HG03439 (cell line): ENCODE results near the gene MED12L.
A peak's percentile ranks its signal among the peaks of the same experiment; 100 is the strongest.
"Not testable (repeated sequence)": the region's sequence is repeated elsewhere in the genome, so short reads cannot be mapped to it uniquely, and the experiment has no call there.

Experiments used
- ATAC-seq: cut with Tn5 transposase; IDR thresholded peaks from one replicate; pipeline ENCODE4 v1.9.1; 2021; ENCODE audit warnings: mild to moderate bottlenecking, moderate library complexity; ENCODE audit not compliant: unreplicated experiment

Gene MED12L, protein sequence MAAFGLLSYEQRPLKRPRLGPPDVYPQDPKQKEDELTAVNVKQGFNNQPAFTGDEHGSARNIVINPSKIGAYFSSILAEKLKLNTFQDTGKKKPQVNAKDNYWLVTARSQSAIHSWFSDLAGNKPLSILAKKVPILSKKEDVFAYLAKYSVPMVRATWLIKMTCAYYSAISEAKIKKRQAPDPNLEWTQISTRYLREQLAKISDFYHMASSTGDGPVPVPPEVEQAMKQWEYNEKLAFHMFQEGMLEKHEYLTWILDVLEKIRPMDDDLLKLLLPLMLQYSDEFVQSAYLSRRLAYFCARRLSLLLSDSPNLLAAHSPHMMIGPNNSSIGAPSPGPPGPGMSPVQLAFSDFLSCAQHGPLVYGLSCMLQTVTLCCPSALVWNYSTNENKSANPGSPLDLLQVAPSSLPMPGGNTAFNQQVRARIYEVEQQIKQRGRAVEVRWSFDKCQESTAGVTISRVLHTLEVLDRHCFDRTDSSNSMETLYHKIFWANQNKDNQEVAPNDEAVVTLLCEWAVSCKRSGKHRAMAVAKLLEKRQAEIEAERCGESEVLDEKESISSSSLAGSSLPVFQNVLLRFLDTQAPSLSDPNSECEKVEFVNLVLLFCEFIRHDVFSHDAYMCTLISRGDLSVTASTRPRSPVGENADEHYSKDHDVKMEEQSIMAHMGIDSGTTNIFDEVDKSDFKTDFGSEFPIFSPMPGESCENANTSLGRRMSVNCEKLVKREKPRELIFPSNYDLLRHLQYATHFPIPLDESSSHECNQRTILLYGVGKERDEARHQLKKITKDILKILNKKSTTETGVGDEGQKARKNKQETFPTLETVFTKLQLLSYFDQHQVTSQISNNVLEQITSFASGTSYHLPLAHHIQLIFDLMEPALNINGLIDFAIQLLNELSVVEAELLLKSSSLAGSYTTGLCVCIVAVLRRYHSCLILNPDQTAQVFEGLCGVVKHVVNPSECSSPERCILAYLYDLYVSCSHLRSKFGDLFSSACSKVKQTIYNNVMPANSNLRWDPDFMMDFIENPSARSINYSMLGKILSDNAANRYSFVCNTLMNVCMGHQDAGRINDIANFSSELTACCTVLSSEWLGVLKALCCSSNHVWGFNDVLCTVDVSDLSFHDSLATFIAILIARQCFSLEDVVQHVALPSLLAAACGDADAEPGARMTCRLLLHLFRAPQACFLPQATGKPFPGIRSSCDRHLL (N-terminal part only)

GRCh38 chr3:151085227-151085888, at the start of gene MED12L:
Gene MED12L, plus strand, starts transcription at chr3:151085664. Its CDS starts 1,263 bp downstream, at chr3:151086927.
- peak; percentile 79 for ATAC-seq

DNA sequence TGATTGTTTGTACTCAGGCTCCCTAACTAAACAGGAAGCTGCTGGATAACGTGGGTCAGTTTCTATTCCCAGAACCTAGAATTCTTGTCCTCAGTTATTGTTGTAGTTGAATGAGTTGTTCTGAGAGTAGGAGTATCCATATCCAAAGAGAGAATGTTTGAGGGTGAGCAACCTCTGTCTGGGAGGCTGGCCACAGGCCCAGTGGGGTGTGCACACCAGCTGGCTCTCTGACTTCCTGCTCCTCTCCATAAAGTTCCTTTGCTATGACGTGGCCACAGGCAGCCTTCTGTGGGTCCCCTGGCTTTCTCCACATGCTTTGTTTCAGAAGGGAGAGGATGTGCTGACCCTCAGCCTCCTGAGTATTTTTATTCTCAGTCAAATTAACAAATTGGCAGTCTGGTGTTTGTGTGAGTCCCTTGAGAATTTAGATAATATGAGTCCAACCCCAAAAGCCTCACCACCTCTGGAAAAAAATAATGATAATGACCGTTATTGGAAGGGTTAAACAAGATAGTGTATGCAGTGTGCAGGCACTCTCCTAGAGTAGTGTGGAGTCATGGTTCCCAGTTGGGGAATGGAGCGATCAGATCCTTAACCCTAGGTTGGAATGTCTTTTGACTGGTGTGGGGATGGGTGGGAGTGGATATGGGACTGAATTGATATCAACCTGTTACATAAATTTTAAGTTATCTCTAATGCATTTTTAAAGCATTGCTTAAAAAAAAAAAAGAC, 47.6 kb upstream of the MED12L start:
- ATAC-seq = no peak

GRCh38 chr3:151044706-151045105, 40.8 kb upstream of the MED12L start:
- no peak for ATAC-seq

- ATAC-seq = no peak
Observed at GRCh38 chr3:151047636-151048035, 37.8 kb upstream of the MED12L start.

- ATAC-seq = no peak
Observed at GRCh38 chr3:151051533-151051932, 33.9 kb upstream of the MED12L start.

DNA sequence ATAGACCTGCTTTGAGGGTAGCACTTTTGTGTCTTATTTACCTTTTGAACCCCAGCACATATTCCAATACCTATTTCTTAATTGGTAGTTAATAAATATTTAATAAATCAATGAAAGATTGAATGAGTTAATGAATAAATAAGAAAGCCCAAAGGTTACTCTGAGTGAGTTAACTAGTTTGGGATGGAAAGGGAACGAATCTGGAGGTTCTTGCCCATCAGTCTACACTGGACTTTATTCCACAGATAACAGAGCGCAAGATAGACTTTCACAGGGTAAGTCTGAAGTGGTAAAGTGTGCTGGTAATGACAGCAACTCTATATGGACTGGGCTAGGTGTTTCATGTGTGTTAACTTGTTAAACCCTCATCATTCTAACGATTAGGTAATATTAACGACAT, 33.1 kb upstream of the MED12L start:
- ATAC-seq = no peak

DNA sequence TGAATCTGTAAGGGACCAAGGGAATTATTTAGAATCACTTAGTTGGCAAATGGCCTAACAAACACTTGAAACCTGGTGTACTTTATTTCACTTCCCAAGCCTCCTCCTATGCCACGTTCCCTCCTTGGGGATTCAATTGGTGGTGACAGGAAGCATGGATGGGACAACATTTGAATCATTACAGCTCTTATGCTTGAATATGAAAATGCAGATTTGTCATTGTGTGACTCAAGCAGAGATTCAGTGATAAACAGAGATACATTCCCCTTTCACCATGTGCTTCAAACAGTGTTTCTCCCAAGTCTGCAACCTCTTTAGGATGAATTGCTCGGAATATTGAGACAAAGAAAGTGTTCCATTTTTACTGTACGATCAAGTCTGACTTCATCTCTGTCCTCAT, 32.7 kb upstream of the MED12L start:
- no peak for ATAC-seq

DNA sequence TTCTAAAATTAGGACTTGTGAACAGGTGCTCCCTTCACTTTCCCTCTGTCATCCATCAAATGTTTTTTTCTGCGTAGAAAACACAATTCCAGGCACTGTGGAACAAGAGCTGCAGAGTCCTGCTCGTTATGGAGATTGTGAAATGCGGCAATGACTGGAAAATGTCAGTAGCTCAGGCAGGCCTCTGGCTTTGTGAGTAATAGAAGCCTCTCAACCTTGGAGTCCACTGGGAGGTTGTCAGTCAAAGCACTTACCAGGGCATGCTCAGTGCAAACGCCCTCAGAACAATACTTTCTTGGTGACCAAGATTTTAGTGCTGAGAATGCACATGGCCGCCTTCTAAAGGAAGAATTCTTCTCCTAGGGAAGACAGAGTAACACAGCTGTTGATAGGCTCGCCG, 26.7 kb upstream of the MED12L start:
- no peak for ATAC-seq

- ATAC-seq = no peak
Observed at GRCh38 chr3:151062611-151063010, 22.9 kb upstream of the MED12L start.

DNA sequence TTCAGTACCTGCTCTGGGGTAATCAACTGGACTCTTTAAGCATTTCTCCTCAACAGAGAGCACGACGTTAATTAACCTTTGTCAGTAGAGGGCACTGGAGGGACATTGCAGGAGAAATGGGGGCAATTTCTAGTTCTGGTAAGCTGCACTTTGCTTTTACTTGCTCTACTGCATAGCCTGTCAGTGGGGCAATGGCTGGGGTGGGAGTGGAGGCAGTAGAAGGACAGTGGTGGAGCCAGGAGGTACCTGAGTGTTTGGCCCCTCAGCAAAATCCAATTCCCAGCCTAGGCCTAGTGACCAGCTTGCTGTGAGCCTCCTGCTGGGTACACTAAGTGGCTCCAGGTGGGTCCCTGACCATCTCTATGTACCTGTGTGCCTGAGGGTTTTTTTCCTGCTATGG, 18.3 kb upstream of the MED12L start:
- no peak for ATAC-seq

GRCh38 chr3:151072842-151073241, 12.6 kb upstream of the MED12L start:
- ATAC-seq = not testable (repeated sequence)

- no peak for ATAC-seq
Observed at GRCh38 chr3:151074256-151074655, 11.2 kb upstream of the MED12L start.

DNA sequence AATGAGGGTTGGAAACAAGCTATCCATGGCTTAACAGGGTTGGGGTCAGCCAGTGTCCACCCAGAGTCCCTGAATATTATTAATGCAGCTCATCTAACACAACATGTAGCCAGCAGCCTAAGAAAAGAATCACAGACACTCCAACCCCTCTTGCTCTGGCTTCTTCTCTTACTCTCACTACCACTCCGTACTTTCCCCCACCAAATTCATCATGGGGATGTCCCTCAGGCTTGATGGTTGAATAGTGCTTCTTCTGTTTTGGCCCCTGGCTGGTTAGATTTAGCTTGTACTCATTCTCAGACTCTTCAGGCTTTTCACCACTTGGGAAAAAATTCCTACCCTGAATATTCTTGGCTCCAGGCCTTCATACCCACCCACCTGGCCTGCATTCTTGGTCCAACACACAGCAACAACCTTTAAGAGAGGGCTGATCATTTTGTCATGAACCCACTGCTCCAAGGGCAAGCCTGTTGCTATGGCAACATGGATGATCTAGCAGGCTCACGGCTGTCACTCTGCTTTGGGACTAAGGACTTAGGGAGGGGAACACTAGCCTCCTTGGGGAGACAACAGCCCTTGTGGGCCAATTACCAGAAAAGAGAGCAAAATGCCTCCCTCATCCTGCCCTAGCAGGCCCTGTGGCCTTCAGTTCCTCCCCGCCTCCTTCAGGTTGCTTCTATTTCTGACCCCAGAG, 9.4 kb upstream of the MED12L start:
- no peak for ATAC-seq

GRCh38 chr3:151076626-151077025, 8.8 kb upstream of the MED12L start:
- no peak for ATAC-seq

GRCh38 chr3:151081082-151081481, 4.4 kb upstream of the MED12L start:
- ATAC-seq = not testable (repeated sequence)

DNA sequence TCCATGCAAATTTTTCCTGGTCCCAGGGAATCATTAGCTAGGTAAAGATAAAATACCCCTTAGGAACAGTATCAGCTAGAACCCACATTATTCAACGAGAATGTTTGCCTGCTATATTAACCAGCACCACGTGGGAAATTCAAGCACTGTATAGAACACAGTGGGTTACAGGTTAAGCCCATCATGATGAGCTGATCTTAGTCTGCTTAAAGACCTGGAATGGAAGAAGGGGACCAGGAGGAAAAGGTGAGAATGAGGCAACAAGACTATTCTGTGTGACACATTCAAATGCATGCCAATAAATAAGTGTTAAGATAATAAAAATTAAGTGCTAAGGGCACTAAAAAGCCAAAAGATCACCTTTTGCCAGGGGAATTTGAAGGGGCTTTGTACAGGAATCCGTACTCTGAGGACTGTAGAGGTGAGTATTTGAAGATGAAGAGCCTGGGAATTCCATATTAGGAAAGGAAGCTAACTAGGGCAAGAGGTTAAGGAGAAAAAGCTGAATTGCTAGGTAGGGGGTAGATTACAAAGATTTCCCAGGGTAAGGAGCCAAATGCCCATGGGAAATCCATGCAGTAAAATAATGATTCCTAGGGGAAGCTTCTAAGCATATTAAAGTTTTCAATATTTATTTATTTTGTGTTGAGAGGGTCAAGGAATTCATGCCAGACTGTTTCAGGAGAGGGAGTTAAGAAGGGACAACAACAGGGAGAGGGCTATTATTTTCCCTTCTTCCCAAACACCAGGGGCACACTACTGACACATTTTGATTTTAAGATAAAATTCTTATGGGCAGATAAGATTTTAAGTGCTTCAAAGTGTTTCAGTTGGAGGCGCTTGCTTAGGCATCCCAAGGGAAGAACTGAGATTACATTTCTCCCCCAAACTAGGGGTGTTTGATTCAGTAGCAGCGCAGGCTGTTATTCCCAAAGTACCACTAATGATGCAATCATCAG, 2.3 kb upstream of the MED12L start:
- ATAC-seq = no peak

- no peak for ATAC-seq
Observed at GRCh38 chr3:151084893-151085226, 604 bp upstream of the MED12L start.

- ATAC-seq = peak; percentile 21
Observed at GRCh38 chr3:151085889-151086483, 522 bp downstream of the MED12L start.
